Breast epithelium (tissue), 4 donors: ENCODE data around the gene PTPRA. TPM values are rescaled to one million over a fixed set of nuclear protein-coding genes. Genes with fewer than 3 reads are reported as not detected.

Experiments
- DNase-seq, 2 donors: peaks; one replicate each; pipeline ENCODE4 v3.0.0-alpha.2; 2019; ENCODE audit warnings: low spot score in 2 of 2
- H3K27ac ChIP-seq, 2 donors: fragments of 200-600 bp; sonication (generic) in 1 of 2; one replicate each; pipeline ENCODE4 v1.5.1; 2016 to 2019; ENCODE audit warnings: mild to moderate bottlenecking in 1 of 2
- H3K27me3 ChIP-seq, 2 donors: fragments of 200-600 bp; sonication (generic) in 1 of 2; one replicate each; pipeline versions ENCODE4 v1.5.1 to v1.6.0; 2017 to 2019; ENCODE audit warnings: control low read depth in 1 of 2, mild to moderate bottlenecking in 1 of 2
- H3K36me3 ChIP-seq: fragments of 200-600 bp; one replicate; pipeline ENCODE4 v1.5.1; 2019
- H3K4me1 ChIP-seq, 2 donors: fragments of 200-600 bp; sonication (generic); one replicate each; pipeline ENCODE4 v1.5.1; 2016 to 2019; ENCODE audit warnings: control low read depth in 1 of 2
- H3K4me3 ChIP-seq, 3 donors: fragments of 200-600 bp; sonication (generic); 1 replicate in 2 of 3; 2 replicates in 1 of 3; pipeline ENCODE4 v1.5.1; 2016 to 2019; ENCODE audit warnings: mild to moderate bottlenecking in 3 of 3, moderate library complexity in 2 of 3
- H3K9me3 ChIP-seq, 2 donors: fragments of 200-600 bp; sonication (generic) in 1 of 2; one replicate each; pipeline ENCODE4 v1.5.1; 2016 to 2019; ENCODE audit warnings: control low read depth in 1 of 2
- CTCF ChIP-seq, 3 donors: fragments of 450-650 bp; IDR thresholded peaks; one replicate each; pipeline ENCODE4 v1.5.1; 2016 to 2017; ENCODE audit warnings: antibody characterized with exemption in 3 of 3, mild to moderate bottlenecking in 3 of 3, moderate library complexity in 3 of 3
- POLR2A ChIP-seq: fragments of 450-650 bp; IDR thresholded peaks from one replicate; pipeline ENCODE4 v1.6.1; 2016; ENCODE audit warnings: antibody characterized with exemption, mild to moderate bottlenecking, moderate library complexity
- POLR2AphosphoS5 ChIP-seq, 3 donors: sonication (generic); formaldehyde crosslinking; IDR thresholded peaks; one replicate each; pipeline ENCODE4 v1.6.1; 2017; ENCODE audit warnings: antibody characterized with exemption in 3 of 3
- intact Hi-C: fragments of 100-400 bp; cut with DNase I; formaldehyde crosslinking; loops from one replicate; pipeline ENCODE4 v1.15.1; 2023; ENCODE audit warnings: low total_unique reads
- total RNA-seq, 3 donors: library from RNA; depleted of rRNA; stranded (reverse); fragments of >200 nt; gene quantifications; one replicate each; pipeline ENCODE4 v1.1.0, GENCODE V29; 2016

PTPRA gene
- total RNA-seq, 3 donors from 2014 or later: 89.1 to 102 (median 96.0) TPM

- Histone ChIP-seq H3K4me1 (peaks cover 0 to 4% of the 10 kb centered on the region in 2 donors), H3K27me3 (no peaks in the 10 kb centered on the region), H3K9me3 (no peaks in the 10 kb centered on the region), H3K36me3 (no peaks in the 10 kb centered on the region), H3K27ac (no peak overlapping the region), H3K4me3 (no peak overlapping the region)
- TF ChIP-seq CTCF (IDR thresholded peaks at IDR 0.05): no peak
- no peak for TF ChIP-seq POLR2AphosphoS5 (IDR thresholded peaks at IDR 0.05)
- no peak for TF ChIP-seq POLR2A
- DNase-seq: no peak
- intact Hi-C loops: no loop called here
Observed at GRCh38 chr20:2838170-2838797, 35.0 kb upstream of the PTPRA start.

GRCh38 chr20:2838847-2839671, 34.2 kb upstream of the PTPRA start:
- intact Hi-C loops: no loop called here
- peaks cover 0 to 4% of the 10 kb centered on the region in 2 donors for H3K4me1 ChIP-seq
- DNase-seq: no peak
- H3K36me3 ChIP-seq: no peaks in the 10 kb centered on the region
- no peak for TF ChIP-seq POLR2AphosphoS5 (IDR thresholded peaks at IDR 0.05)
- no peak overlapping the region for H3K27ac ChIP-seq
- H3K9me3 ChIP-seq: no peaks in the 10 kb centered on the region
- peak overlapping the region in 1 of 3 donors; percentile 89 for H3K4me3 ChIP-seq
- no peaks in the 10 kb centered on the region for H3K27me3 ChIP-seq

GRCh38 chr20:2839732-2840137, 33.5 kb upstream of the PTPRA start:
- Histone ChIP-seq H3K27me3 (no peaks in the 10 kb centered on the region), H3K9me3 (no peaks in the 10 kb centered on the region), H3K4me1 (peaks cover 0 to 4% of the 10 kb centered on the region in 2 donors), H3K27ac (peak overlapping the region; percentile 91 to 94), H3K4me3 (peak overlapping the region; percentile 73 to 89 (median 75)), H3K36me3 (no peaks in the 10 kb centered on the region)
- no peak for DNase-seq
- intact Hi-C loops: no loop called here
- TF ChIP-seq POLR2A (no peak), POLR2AphosphoS5 (IDR thresholded peaks at IDR 0.05) (peak in 1 of 3 donors; percentile 6)

GRCh38 chr20:2840138-2840966, 32.9 kb upstream of the PTPRA start, which contains the start of the genes PCED1A and VPS16:
TSS of gene PCED1A (minus strand) at chr20:2840655. CDS start at chr20:2839912, 743 bp downstream.
TSS of gene VPS16 (plus strand) at chr20:2840745. CDS start at chr20:2840775, 30 bp downstream.
- peaks cover 0 to 4% of the 10 kb centered on the region in 2 donors for H3K4me1 ChIP-seq
- H3K4me3 ChIP-seq: peak within 1 kb of the TSS; percentile 73 to 89 (median 75)
- TF ChIP-seq POLR2AphosphoS5 (IDR thresholded peaks at IDR 0.05) (peak; percentile 67 to 82 (median 73)), POLR2A (no peak), CTCF (IDR thresholded peaks at IDR 0.05) (peak in 1 of 3 donors; percentile 8)
- no peaks in the 10 kb centered on the region for H3K36me3 ChIP-seq
- DNase-seq: peak; percentile 75 to 81
- no peaks in the 10 kb centered on the region for H3K27me3 ChIP-seq
- no peaks in the 10 kb centered on the region for H3K9me3 ChIP-seq
- H3K27ac ChIP-seq: peak within 1 kb of the TSS; percentile 91 to 94
- intact Hi-C loops: no loop called here

- Histone ChIP-seq H3K4me3 (peak overlapping the region; percentile 73 to 89 (median 75)), H3K36me3 (no peaks in the 10 kb centered on the region), H3K27me3 (no peaks in the 10 kb centered on the region), H3K9me3 (no peaks in the 10 kb centered on the region), H3K27ac (peak overlapping the region; percentile 91 to 94), H3K4me1 (peaks cover 0 to 4% of the 10 kb centered on the region in 2 donors)
- TF ChIP-seq POLR2AphosphoS5 (IDR thresholded peaks at IDR 0.05) (no peak), POLR2A (no peak), CTCF (IDR thresholded peaks at IDR 0.05) (no peak)
- no peak for DNase-seq
- intact Hi-C loops: no loop called here
Observed at GRCh38 chr20:2840967-2841531, 32.2 kb upstream of the PTPRA start.
